HepG2 (cell line): ENCODE measurements around the gene ZNF174. TPM values are rescaled to one million over a fixed set of nuclear protein-coding genes. Genes with fewer than 3 reads are reported as not detected.

Source experiments
- ATAC-seq: fragments of 200-7000 bp; cut with Tn5 transposase; 3 replicates; pipeline ENCODE4 v1.9.1; 2020; ENCODE audit warnings: mild to moderate bottlenecking, moderate library complexity
- BruUV-seq: library from RNA; stranded (reverse); fragments of 400-500 nt; replicated peaks from 2 replicates; lab custom pipeline; 2021; lab: Mats Ljungman, UMichigan
- CTCF ChIA-PET: fragments of 300-600 bp; formaldehyde crosslinking; extraction: SDS; loops from one replicate; lab custom pipeline; 2021; ENCODE audit warnings: low total read pairs, inconsistent platforms, low intra/inter-chr PET ratio; lab: Yijun Ruan, JAX
- POLR2A ChIA-PET: fragments of 350-600 bp; sonication (Branson Sonifier 250); formaldehyde crosslinking; loops from one replicate; lab custom pipeline; 2020; ENCODE audit warnings: antibody characterized with exemption, inconsistent platforms; lab: Yijun Ruan, JAX
- DNase-seq: peaks from one replicate; pipeline ENCODE4 v3.0.0-alpha.2; 2015; ENCODE audit warnings: low spot score
- FAIRE-seq: peaks from 3 replicates; lab custom pipeline; 2011; peaks lifted over from hg19 to GRCh38; lab: Jason Lieb, UNC
- H2AFZ ChIP-seq: one replicate; pipeline ENCODE4 v1.6.1; 2011; ENCODE audit warnings: low read length, inconsistent platforms
- H3K27ac ChIP-seq: fragments of 300-600 bp; 3 replicates; pipeline ENCODE4 v1.8.0; 2011; ENCODE audit warnings: mixed run types, mild to moderate bottlenecking, mixed read lengths, low read length, inconsistent platforms; ENCODE audit not compliant: insufficient read depth; ENCODE audit errors: extremely low read length
- H3K27me3 ChIP-seq, 2 experiments: fragments of 200-600 bp in 1 of 2; 2 replicates in 1 of 2; 3 replicates in 1 of 2; pipeline versions ENCODE4 v1.6.0 to v1.8.0; 2011; ENCODE audit warnings: low read length in 2 of 2, mild to moderate bottlenecking in 2 of 2, moderate library complexity in 2 of 2, inconsistent platforms in 1 of 2; ENCODE audit not compliant: insufficient read depth in 2 of 2, control insufficient read depth in 1 of 2
- H3K36me3 ChIP-seq, 2 experiments: fragments of 200-600 bp in 1 of 2; replicated peaks in 1 of 2; 2 replicates in 1 of 2; 3 replicates in 1 of 2; pipeline versions ENCODE4 v1.5.1 to v1.8.0; 2011; ENCODE audit warnings: low read length in 2 of 2, inconsistent platforms in 1 of 2; ENCODE audit not compliant: insufficient read depth in 2 of 2, control insufficient read depth in 1 of 2
- H3K4me1 ChIP-seq: 2 replicates; pipeline ENCODE4 v1.5.1; 2012; ENCODE audit warnings: low read length, inconsistent platforms; ENCODE audit not compliant: insufficient read depth
- H3K4me2 ChIP-seq: 2 replicates; pipeline ENCODE4 v1.6.0; 2011; ENCODE audit warnings: low read depth, low read length, inconsistent platforms
- H3K4me3 ChIP-seq, 3 experiments: fragments of 200-600 bp in 1 of 3; sonication (generic), shearing (Covaris generic) in 1 of 3; replicated peaks in 1 of 3; 2 replicates each; pipeline ENCODE4 v1.5.1; 2011 to 2016; ENCODE audit warnings: low read length in 3 of 3, inconsistent platforms in 2 of 3, low read depth in 2 of 3, mild to moderate bottlenecking in 2 of 3, control low read depth in 1 of 3, mixed read lengths in 1 of 3; ENCODE audit not compliant: insufficient read depth in 1 of 3
- H3K79me2 ChIP-seq: one replicate; pipeline ENCODE4 v1.6.1; 2011; ENCODE audit warnings: low read length, inconsistent platforms; ENCODE audit not compliant: insufficient read depth
- H3K9ac ChIP-seq: 2 replicates; pipeline ENCODE4 v1.6.0; 2011; ENCODE audit warnings: mild to moderate bottlenecking, low read depth, low read length, inconsistent platforms; ENCODE audit not compliant: insufficient read depth
- H3K9me3 ChIP-seq: 2 replicates; pipeline ENCODE4 v1.5.1; 2012; ENCODE audit warnings: mild to moderate bottlenecking, low read length
- H4K20me1 ChIP-seq: 2 replicates; pipeline ENCODE4 v1.6.0; 2011; ENCODE audit warnings: inconsistent platforms, mild to moderate bottlenecking, low read length, moderate library complexity; ENCODE audit not compliant: insufficient read depth
- AHR ChIP-seq: IDR thresholded peaks from 2 replicates; pipeline ENCODE4 v1.6.1; 2018; ENCODE audit warnings: missing genetic modification reagents, missing compliant biosample characterization
- ARNT ChIP-seq: fragments of 450-650 bp; IDR thresholded peaks from 2 replicates; pipeline ENCODE4 v1.6.1; 2017
- BHLHE40 ChIP-seq: IDR thresholded peaks from 2 replicates; pipeline ENCODE4 v1.6.1; 2011; ENCODE audit warnings: low read length, improper control_type of control experiment
- ETV5 ChIP-seq: IDR thresholded peaks from 2 replicates; pipeline ENCODE4 v1.6.1; 2018; ENCODE audit warnings: missing biosample characterization, missing genetic modification reagents, inconsistent platforms, borderline replicate concordance
- FOXA1 ChIP-seq, 2 experiments: fragments of 450-650 bp in 1 of 2; sonication (generic) in 1 of 2; formaldehyde crosslinking in 1 of 2; IDR thresholded peaks; 2 replicates each; pipeline versions ENCODE4 v1.4.0 to v1.6.1; 2016 to 2020; ENCODE audit warnings: missing genetic modification reagents in 1 of 2
- MEF2D ChIP-seq: sonication (generic); formaldehyde crosslinking; IDR thresholded peaks from 2 replicates; pipeline ENCODE4 v1.5.1; 2020; ENCODE audit warnings: mild to moderate bottlenecking, missing genetic modification reagents
- TCF12 ChIP-seq, 2 experiments: fragments of 450-650 bp in 1 of 2; sonication (generic) in 1 of 2; formaldehyde crosslinking in 1 of 2; IDR thresholded peaks; 2 replicates each; pipeline versions ENCODE4 v1.6.1 to v1.8.0; 2017 to 2022; ENCODE audit warnings: antibody characterized with exemption in 1 of 2, mild to moderate bottlenecking in 1 of 2, missing genetic modification reagents in 1 of 2, moderate library complexity in 1 of 2
- U2AF1 ChIP-seq: fragments of 200-400 bp; formaldehyde crosslinking; optimal IDR thresholded peaks from 2 replicates; pipeline ENCODE3; 2017; ENCODE audit warnings: mild to moderate bottlenecking, low read depth, low read length
- ZBED4 ChIP-seq: sonication (generic); formaldehyde crosslinking; IDR thresholded peaks from 2 replicates; pipeline ENCODE4 v1.4.0; 2020; ENCODE audit warnings: missing genetic modification reagents, borderline replicate concordance
- ZBTB42 ChIP-seq: sonication (generic); formaldehyde crosslinking; IDR thresholded peaks from 2 replicates; pipeline ENCODE4 v1.5.0; 2020; ENCODE audit warnings: mild to moderate bottlenecking, missing genetic modification reagents
- ZFP91 ChIP-seq: sonication (generic); formaldehyde crosslinking; IDR thresholded peaks from 2 replicates; pipeline ENCODE4 v1.9.0; 2022; ENCODE audit warnings: missing genetic modification reagents, mild to moderate bottlenecking, borderline replicate concordance
- ZNF136 ChIP-seq: sonication (generic); formaldehyde crosslinking; IDR thresholded peaks from 2 replicates; pipeline ENCODE4 v1.8.1; 2022; ENCODE audit warnings: low read depth, mild to moderate bottlenecking, moderate library complexity, missing genetic modification reagents
- ZNF230 ChIP-seq: sonication (generic); formaldehyde crosslinking; IDR thresholded peaks from 2 replicates; pipeline ENCODE4 v1.4.0; 2020; ENCODE audit warnings: mild to moderate bottlenecking, missing genetic modification reagents
- ZNF235 ChIP-seq: sonication (generic); formaldehyde crosslinking; IDR thresholded peaks from 2 replicates; pipeline ENCODE4 v1.8.1; 2023; ENCODE audit warnings: mild to moderate bottlenecking, missing genetic modification reagents, borderline replicate concordance
- ZNF362 ChIP-seq: sonication (generic); formaldehyde crosslinking; IDR thresholded peaks from 2 replicates; pipeline ENCODE4 v1.4.0; 2020; ENCODE audit warnings: missing genetic modification reagents, mild to moderate bottlenecking, borderline replicate concordance
- ZNF552 ChIP-seq: sonication (generic); formaldehyde crosslinking; IDR thresholded peaks from 2 replicates; pipeline ENCODE4 v1.9.0; 2022; ENCODE audit warnings: missing genetic modification reagents, mild to moderate bottlenecking, borderline replicate concordance
- ZNF589 ChIP-seq: sonication (generic); formaldehyde crosslinking; conservative IDR thresholded peaks from 2 replicates; pipeline ENCODE4 v1.8.0; 2022; ENCODE audit warnings: mild to moderate bottlenecking, moderate library complexity, missing genetic modification reagents
- WGBS: methylation state at CpG from one replicate; pipeline ENCODE4 v1.1.6; 2017; ENCODE audit warnings: low lambda C conversion rate; 5-methylcytosine and 5-hydroxymethylcytosine counted together
- in situ Hi-C: cut with HindIII; loops from 2 replicates; pipeline ENCODE4 v1.10.0; 2017; ENCODE audit warnings: low pct_unique_long_range_greater_than_20kb; ENCODE audit not compliant: extremely low pct_ligation_motif_present
- intact Hi-C: fragments of 100-400 bp; cut with micrococcal nuclease; formaldehyde crosslinking; loops from one replicate; pipeline ENCODE4 v1.10.0; 2022; ENCODE audit not compliant: unreplicated experiment
- polyA plus RNA-seq, 8 experiments: library from polyadenylated mRNA; depleted of rRNA in 3 of 8; stranded (reverse) in 7 of 8; unstranded in 1 of 8; fragments of >200 nt; fragmentation: Illumina TruSeq in 4 of 8; extraction: Trizol in 4 of 8; gene quantifications; 2 replicates each; pipeline versions ENCODE4 v1.2.1 to v1.2.3, GENCODE V29; 2011 to 2016; ENCODE audit warnings: low read depth in 4 of 8, missing spikeins in 1 of 8, mixed read lengths in 1 of 8; ENCODE audit not compliant: insufficient read depth in 1 of 8
- total RNA-seq, 5 experiments: library from RNA; depleted of rRNA; stranded (reverse); fragments of >200 nt; fragmentation: Illumina TruSeq; extraction: Trizol; gene quantifications; 2 replicates each; pipeline ENCODE4 v1.2.3, GENCODE V29; 2016; ENCODE audit warnings: low read depth in 1 of 5

ZNF174 gene
- total and polyA plus RNA-seq, 2 of the 13 experiments (the other 11 are each of a cell fraction or from before 2014, with no cell fraction given) = 8.3 to 10.6 TPM

GRCh38 chr16:3377917-3378316 lies 23.1 kb upstream of the ZNF174 start (continued):
- TF ChIP-seq ZFP91 (CRISPR knock-in tag) (no peak), ZNF552 (CRISPR knock-in tag) (no peak), ETV5 (CRISPR knock-in tag) (no peak)

GRCh38 chr16:3383045-3383448 lies 18.0 kb upstream of the ZNF174 start:
- Histone ChIP-seq H3K79me2 (peaks cover 6% of the 10 kb centered on the region), H3K27ac (no peak overlapping the region), H3K9me3 (no peaks in the 10 kb centered on the region), H3K27me3 (no peaks in the 10 kb centered on the region), H2AFZ (no peak overlapping the region), H3K4me1 (peaks cover 3% of the 10 kb centered on the region; the same call in 1 of the 2 replicates), H4K20me1 (no peaks in the 10 kb centered on the region; the same call in 1 of the 2 replicates), H3K9ac (no peak overlapping the region), H3K4me3 (no peak overlapping the region), H3K36me3 (peaks cover 3 to 33% of the 10 kb centered on the region in 2 experiments; a peak in 4 of 5 replicates), H3K4me2 (no peak overlapping the region)
- no peak for ATAC-seq
- FAIRE-seq = no peak
- CTCF ChIA-PET = no interaction called here
- intact Hi-C loops (no loop called here), in situ Hi-C loops (no loop called here)
- DNase-seq = no peak
- BruUV-seq = no TSS peak
- POLR2A ChIA-PET = no interaction called here
- WGBS = 91% methylated on average over 7 of the region's 10 CpGs
- no peak for TF ChIP-seq ZNF589 (CRISPR knock-in tag)
- no peak for TF ChIP-seq BHLHE40
- no peak for TF ChIP-seq ZBTB42 (CRISPR knock-in tag)
- TF ChIP-seq ZBED4 (CRISPR knock-in tag) = no peak
- no peak for TF ChIP-seq MEF2D (CRISPR knock-in tag)
- TF ChIP-seq ZNF136 (CRISPR knock-in tag) = no peak
- no peak for TF ChIP-seq ZNF230
- TF ChIP-seq ZNF235 (CRISPR knock-in tag) = no peak
- no peak for TF ChIP-seq ARNT
- no peak for TF ChIP-seq U2AF1
- no peak for TF ChIP-seq TCF12 (IDR thresholded peaks at IDR 0.05)
- TF ChIP-seq TCF12 (CRISPR knock-in tag; IDR thresholded peaks at IDR 0.05) = no peak
- no peak for TF ChIP-seq FOXA1 (IDR thresholded peaks at IDR 0.05)
- no peak for TF ChIP-seq FOXA1 (CRISPR knock-in tag; IDR thresholded peaks at IDR 0.05)
- TF ChIP-seq ZNF362 (CRISPR knock-in tag) = no peak
- no peak for TF ChIP-seq AHR (CRISPR knock-in tag)
